Heart left ventricle (tissue), 16 donors: ENCODE measurements around the gene SUSD6. TPM values are rescaled to one million over a fixed set of nuclear protein-coding genes. Genes with fewer than 3 reads are reported as not detected.

Experiments used
- ATAC-seq, 4 donors: fragments of 200-7000 bp; cut with Tn5 transposase; one replicate each; pipeline ENCODE4 v1.9.1; 2020 to 2022; ENCODE audit warnings: moderate library complexity in 4 of 4, mild to moderate bottlenecking in 3 of 4, moderate number of reproducible peaks in 1 of 4
- DNase-seq, 5 donors: peaks; one replicate each; pipeline ENCODE4 v3.0.0-alpha.2; 2020
- H3K27ac ChIP-seq, 12 donors: fragments of 200-600 bp; sonication (generic) in 4 of 12; one replicate each; pipeline versions ENCODE4 v1.5.0 to v1.8.0; 2016 to 2022; ENCODE audit warnings: mild to moderate bottlenecking in 2 of 12
- H3K27me3 ChIP-seq, 9 donors: fragments of 200-600 bp; sonication (generic) in 2 of 9; one replicate each; pipeline versions ENCODE4 v1.5.1 to v1.8.0; 2016 to 2022; ENCODE audit warnings: mild to moderate bottlenecking in 3 of 9
- H3K36me3 ChIP-seq, 9 donors: fragments of 200-600 bp; sonication (generic) in 2 of 9; one replicate each; pipeline versions ENCODE4 v1.5.0 to v1.8.0; 2018 to 2022; ENCODE audit warnings: mild to moderate bottlenecking in 2 of 9
- H3K4me1 ChIP-seq, 12 donors: fragments of 200-600 bp; sonication (generic) in 4 of 12; one replicate each; pipeline versions ENCODE4 v1.5.0 to v1.8.0; 2016 to 2022; ENCODE audit warnings: mild to moderate bottlenecking in 3 of 12
- H3K4me3 ChIP-seq, 12 donors: fragments of 200-600 bp; sonication (generic) in 4 of 12; one replicate each; pipeline versions ENCODE4 v1.5.0 to v1.8.0; 2017 to 2022; ENCODE audit warnings: mild to moderate bottlenecking in 9 of 12, moderate library complexity in 4 of 12
- H3K9me3 ChIP-seq, 12 donors: fragments of 200-600 bp; sonication (generic) in 4 of 12; one replicate each; pipeline versions ENCODE4 v1.5.0 to v1.8.0; 2016 to 2022; ENCODE audit warnings: mild to moderate bottlenecking in 1 of 12
- CTCF ChIP-seq, 12 donors: fragments of 200-600 bp; sonication (generic) in 4 of 12; IDR thresholded peaks; one replicate each; pipeline versions ENCODE4 v1.5.0 to v1.8.0; 2018 to 2022; ENCODE audit warnings: antibody characterized with exemption in 12 of 12, mild to moderate bottlenecking in 5 of 12
- POLR2A ChIP-seq, 2 donors: fragments of 450-650 bp; IDR thresholded peaks; one replicate each; pipeline ENCODE4 v1.6.1; 2017; ENCODE audit warnings: antibody characterized with exemption in 2 of 2, mild to moderate bottlenecking in 2 of 2, moderate library complexity in 2 of 2
- WGBS, 4 donors: extraction: QIAGEN DNeasy Blood & Tissue Kit in 2 of 4; methylation state at CpG; one replicate each; pipeline versions ENCODE4 v1.1.5 to v1.1.7; 2013 to 2018; 5-methylcytosine and 5-hydroxymethylcytosine counted together
- intact Hi-C, 10 donors: fragments of 100-400 bp; cut with DNase I; formaldehyde crosslinking; loops; one replicate each; pipeline versions ENCODE4 v1.11.1 to v1.14.2; 2022
- polyA plus RNA-seq, 2 donors: library from polyadenylated mRNA; stranded (reverse); fragments of 200-250 nt; gene quantifications; one replicate each; pipeline ENCODE4 v1.2.3, GENCODE V29; 2013
- total RNA-seq, 9 donors: library from RNA; depleted of rRNA in 2 of 9; stranded (reverse); fragments of >200 nt in 2 of 9; fragmentation: NEBNext Ultra II Directional in 3 of 9; extraction: Animal tissue kit (Norgen Biotek cat#: 25700) in 3 of 9; gene quantifications; one replicate each; pipeline versions ENCODE4 v1.1.0 to v1.2.4, GENCODE V29; 2016 to 2023
- donor health status: ischemic (EF 13 %, LVEDD 7.1; RV severe dilation, severe dysfunction).
- donor health status: healthy with polysubstance abuse.
- donor health status: DM: no; HTN: yes; CAD: no.
- donor health status: DM: no; HTN: no; CAD: no.
- donor health status: ischemic (EF 25% LVEDD 6.9; RV normal size, moderate dysfunction).
- donor health status: ischemic (EF 25% LVEDD 5.7; RV mildly dilated, moderate dysfunction).
- donor health status: healthy.
- donor health status: DM: yes; HTN: yes; CAD: no.
- donor health status: ischemic (EF 35%, LVEDD 5.7; RV mildly dilated, moderate dysfunction).
- donor health status: nonischemic (EF 11% LVEDD 7.7; RV severe dilation, severe dysfunction).
- donor health status: DM: yes; HTN: yes; CAD: no.
- donor health status: PGD.
- donor health status: ischemic (EF 29% LVEDD 5.4; RV normal size, mild dysfunction).
- donor health status: nonischemic (EF 23%, LVEDD 6.1; RV moderate dilation, normal function).

Gene SUSD6
- total and polyA plus RNA-seq, 11 donors = 5.8 to 49.2 (median 24.5) TPM

- Histone ChIP-seq H3K36me3 (no peaks in the 10 kb centered on the region), H3K9me3 (no peaks in the 10 kb centered on the region), H3K4me1 (peaks cover 10 to 36% (median 28%) of the 10 kb centered on the region in 12 donors), H3K4me3 (no peak overlapping the region), H3K27ac (no peak overlapping the region), H3K27me3 (peaks cover 44 to 97% (median 73%) of the 10 kb centered on the region in 9 donors)
- no peak for DNase-seq
- no peak for ATAC-seq
- intact Hi-C loops = loop anchor here in 4 of 10 donors (5.0 to 10.0 kb wide), 3 partner anchors 33 to 325 kb away; no protein-coding TSS in a partner anchor
- 56 to 66% (median 62%) methylated on average over 2 of the region's 2 CpGs for WGBS, 4 donors
- TF ChIP-seq CTCF (IDR thresholded peaks at IDR 0.05) (no peak), POLR2A (IDR thresholded peaks at IDR 0.05) (no peak)
Observed at GRCh38 chr14:69569859-69570258, 41.5 kb upstream of the SUSD6 start.

GRCh38 chr14:69570836-69571330 lies 40.5 kb upstream of the SUSD6 start:
- ATAC-seq (no peak), DNase-seq (no peak)
- TF ChIP-seq CTCF (IDR thresholded peaks at IDR 0.05) = no peak
- TF ChIP-seq POLR2A (IDR thresholded peaks at IDR 0.05) = no peak
- Histone ChIP-seq H3K27me3 (peaks cover 49 to 97% (median 83%) of the 10 kb centered on the region in 9 donors), H3K4me3 (no peak overlapping the region), H3K36me3 (no peaks in the 10 kb centered on the region), H3K4me1 (peaks cover 10 to 36% (median 28%) of the 10 kb centered on the region in 12 donors), H3K27ac (no peak overlapping the region), H3K9me3 (no peaks in the 10 kb centered on the region)
- intact Hi-C loops = loop anchor here in 4 of 10 donors (5.0 to 10.0 kb wide), 3 partner anchors 34 to 326 kb away; no protein-coding TSS in a partner anchor
- 85 to 89% (median 86%) methylated on average over 7 of the region's 7 CpGs for WGBS, 4 donors

- H3K27ac ChIP-seq = no peak overlapping the region
- ATAC-seq = peak in 2 of 4 donors; percentile 24 to 31
- peaks cover 10 to 36% (median 28%) of the 10 kb centered on the region in 12 donors for H3K4me1 ChIP-seq
- peaks cover 49 to 98% (median 89%) of the 10 kb centered on the region in 9 donors for H3K27me3 ChIP-seq
- TF ChIP-seq POLR2A (IDR thresholded peaks at IDR 0.05) (no peak), CTCF (IDR thresholded peaks at IDR 0.05) (no peak)
- WGBS, 4 donors = 1 to 16% (median 11%) methylated on average over 28 to 62 of the region's 62 CpGs
- intact Hi-C loops = loop anchor here in 4 of 10 donors (5.0 to 10.0 kb wide), 3 partner anchors 34 to 327 kb away; no protein-coding TSS in a partner anchor
- peak overlapping the region; percentile 7 to 54 (median 44) for H3K4me3 ChIP-seq
- no peaks in the 10 kb centered on the region for H3K9me3 ChIP-seq
- DNase-seq = peak in 1 of 5 donors; percentile 58
- no peaks in the 10 kb centered on the region for H3K36me3 ChIP-seq
Observed at GRCh38 chr14:69571449-69572029, 39.9 kb upstream of the SUSD6 start.
